ENCODE measurements around the gene AK2. TPM values are rescaled to one million over a fixed set of nuclear protein-coding genes. Genes with fewer than 3 reads are reported as not detected.

The AK2 gene
- total and polyA plus RNA-seq, 7 donors: 79.6 to 202 (median 139) TPM

DNA sequence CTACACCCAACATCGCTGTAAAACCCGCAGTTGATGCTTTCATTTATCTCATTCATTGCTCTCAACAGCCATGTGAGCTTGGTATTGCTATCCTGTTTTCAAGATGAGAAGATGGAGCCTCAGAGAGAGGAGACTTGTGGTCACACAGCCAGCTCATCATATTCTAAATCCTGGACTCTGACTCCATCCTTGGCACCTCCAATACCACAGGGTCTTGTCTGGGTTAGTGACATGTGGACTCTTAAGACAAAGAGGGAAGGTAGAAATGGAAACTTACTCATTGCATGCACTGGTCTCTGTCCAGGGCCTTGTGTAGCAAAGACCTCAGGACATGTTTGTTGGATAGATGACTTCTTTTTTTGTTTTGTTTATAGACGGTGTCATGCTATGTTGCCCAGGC lies 65.1 kb downstream of the AK2 start:
- 93 to 94% methylated on average over 3 of the region's 3 CpGs for WGBS, 2 donors
- Histone ChIP-seq H3K27me3 (no peaks in the 10 kb centered on the region), H3K27ac (no peak overlapping the region), H3K36me3 (no peaks in the 10 kb centered on the region), H3K9me3 (no peaks in the 10 kb centered on the region), H3K4me3 (no peak overlapping the region), H3K4me1 (peaks cover 0 to 11% (median 6%) of the 10 kb centered on the region in 4 donors)
- DNase-seq: no peak
- intact Hi-C loops (cut with DNase I): no loop called here
- no peak for TF ChIP-seq EP300 (IDR thresholded peaks at IDR 0.05)
- no peak for TF ChIP-seq POLR2A (IDR thresholded peaks at IDR 0.05)
- TF ChIP-seq, protein P1, sequence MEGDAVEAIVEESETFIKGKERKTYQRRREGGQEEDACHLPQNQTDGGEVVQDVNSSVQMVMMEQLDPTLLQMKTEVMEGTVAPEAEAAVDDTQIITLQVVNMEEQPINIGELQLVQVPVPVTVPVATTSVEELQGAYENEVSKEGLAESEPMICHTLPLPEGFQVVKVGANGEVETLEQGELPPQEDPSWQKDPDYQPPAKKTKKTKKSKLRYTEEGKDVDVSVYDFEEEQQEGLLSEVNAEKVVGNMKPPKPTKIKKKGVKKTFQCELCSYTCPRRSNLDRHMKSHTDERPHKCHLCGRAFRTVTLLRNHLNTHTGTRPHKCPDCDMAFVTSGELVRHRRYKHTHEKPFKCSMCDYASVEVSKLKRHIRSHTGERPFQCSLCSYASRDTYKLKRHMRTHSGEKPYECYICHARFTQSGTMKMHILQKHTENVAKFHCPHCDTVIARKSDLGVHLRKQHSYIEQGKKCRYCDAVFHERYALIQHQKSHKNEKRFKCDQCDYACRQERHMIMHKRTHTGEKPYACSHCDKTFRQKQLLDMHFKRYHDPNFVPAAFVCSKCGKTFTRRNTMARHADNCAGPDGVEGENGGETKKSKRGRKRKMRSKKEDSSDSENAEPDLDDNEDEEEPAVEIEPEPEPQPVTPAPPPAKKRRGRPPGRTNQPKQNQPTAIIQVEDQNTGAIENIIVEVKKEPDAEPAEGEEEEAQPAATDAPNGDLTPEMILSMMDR (IDR thresholded peaks at IDR 0.05): no peak
- TF ChIP-seq POLR2AphosphoS5 (IDR thresholded peaks at IDR 0.05): no peak

DNA sequence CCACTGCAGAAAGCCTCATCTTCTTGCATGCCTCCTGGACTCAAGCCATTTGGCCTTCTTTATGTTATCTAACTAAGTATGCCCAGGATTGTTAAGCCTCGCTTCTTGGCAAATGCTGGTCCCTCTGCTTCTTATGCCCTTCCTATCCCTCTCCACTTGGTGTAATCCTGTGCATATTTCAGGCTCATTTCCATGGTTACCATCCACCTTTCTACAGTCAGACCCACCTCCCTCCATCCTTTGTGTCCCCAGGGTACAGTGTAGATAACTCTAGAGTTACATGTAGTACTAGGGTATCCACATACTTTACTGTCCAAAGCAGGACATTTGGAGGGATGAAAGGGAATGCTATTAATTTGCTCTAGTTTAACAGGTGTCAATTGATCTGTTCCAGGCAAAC lies 65.5 kb downstream of the AK2 start:
- Histone ChIP-seq H3K4me3 (no peak overlapping the region), H3K27ac (no peak overlapping the region), H3K27me3 (no peaks in the 10 kb centered on the region), H3K4me1 (peaks cover 0 to 11% (median 6%) of the 10 kb centered on the region in 4 donors), H3K36me3 (no peaks in the 10 kb centered on the region), H3K9me3 (no peaks in the 10 kb centered on the region)
- whole genome bisulfite sequencing, 2 donors: 96 to 99% methylated on average over 1 of the region's 1 CpG
- intact Hi-C loops (cut with DNase I): no loop called here
- DNase-seq: no peak
- TF ChIP-seq, protein P1 (IDR thresholded peaks at IDR 0.05): no peak
- TF ChIP-seq POLR2AphosphoS5 (IDR thresholded peaks at IDR 0.05) (no peak), POLR2A (IDR thresholded peaks at IDR 0.05) (no peak), EP300 (IDR thresholded peaks at IDR 0.05) (no peak)

- Histone ChIP-seq H3K27ac (no peak overlapping the region), H3K36me3 (no peaks in the 10 kb centered on the region), H3K9me3 (no peaks in the 10 kb centered on the region), H3K27me3 (no peaks in the 10 kb centered on the region), H3K4me1 (peaks cover 0 to 11% (median 6%) of the 10 kb centered on the region in 4 donors), H3K4me3 (no peak overlapping the region)
- intact Hi-C loops (cut with DNase I): loop anchor here (5.0 kb wide), 1 partner anchor 38 kb away; no protein-coding TSS in a partner anchor
- TF ChIP-seq, protein P1 (IDR thresholded peaks at IDR 0.05): no peak
- TF ChIP-seq POLR2AphosphoS5 (IDR thresholded peaks at IDR 0.05) (no peak), EP300 (IDR thresholded peaks at IDR 0.05) (no peak), POLR2A (IDR thresholded peaks at IDR 0.05) (no peak)
- no peak for DNase-seq
Observed at GRCh38 chr1:32969566-32969965, 67.1 kb downstream of the AK2 start.

GRCh38 chr1:32967888-32968568 lies 68.7 kb downstream of the AK2 start:
- intact Hi-C loops (cut with DNase I): loop anchor here (5.0 kb wide), 1 partner anchor 39 kb away; no protein-coding TSS in a partner anchor
- 74 to 80% methylated on average over 4 of the region's 4 CpGs for WGBS, 2 donors
- no peak for TF ChIP-seq POLR2AphosphoS5 (IDR thresholded peaks at IDR 0.05)
- TF ChIP-seq POLR2A (IDR thresholded peaks at IDR 0.05): no peak
- no peak for TF ChIP-seq EP300 (IDR thresholded peaks at IDR 0.05)
- TF ChIP-seq, protein P1 (IDR thresholded peaks at IDR 0.05): no peak
- Histone ChIP-seq H3K9me3 (no peaks in the 10 kb centered on the region), H3K27ac (no peak overlapping the region), H3K4me1 (peaks cover 0 to 13% (median 10%) of the 10 kb centered on the region in 4 donors), H3K27me3 (no peaks in the 10 kb centered on the region), H3K4me3 (no peak overlapping the region), H3K36me3 (no peaks in the 10 kb centered on the region)
- no peak for DNase-seq

Data from sigmoid colon (tissue), 7 donors.